K562 (cell line): Measurements from ENCODE around the gene FAM83G. TPM values are rescaled to one million over a fixed set of nuclear protein-coding genes. Genes with fewer than 3 reads are reported as not detected.

Experiments used
- ATAC-seq: fragments of 200-7000 bp; cut with Tn5 transposase; 3 replicates; pipeline ENCODE4 v1.9.1; 2020; ENCODE audit warnings: moderate library complexity
- BruUV-seq: library from RNA; stranded (reverse); fragments of 400-500 nt; replicated peaks from 2 replicates; lab custom pipeline; 2021; lab: Mats Ljungman, UMichigan
- CTCF ChIA-PET: fragments of 300-600 bp; formaldehyde crosslinking; extraction: SDS; loops from one replicate; lab custom pipeline; 2021; ENCODE audit warnings: low intra/inter-chr PET ratio; lab: Yijun Ruan, JAX
- POLR2A ChIA-PET: fragments of 300-600, 350-650 bp; sonication (Branson Sonifier 250); formaldehyde crosslinking; extraction: SDS; loops from one replicate; lab custom pipeline; 2021; ENCODE audit warnings: antibody characterized with exemption, inconsistent platforms; lab: Yijun Ruan, JAX
- DNase-seq, 4 experiments: peaks; one replicate each; pipeline versions ENCODE4 v3.0.0 to v3.0.0-alpha.2; 2011 to 2018; ENCODE audit warnings: low spot score in 3 of 4, mixed read lengths in 3 of 4; ENCODE audit errors: extremely low read depth in 1 of 4
- FAIRE-seq: peaks from 2 replicates; lab custom pipeline; 2011; peaks lifted over from hg19 to GRCh38; lab: Jason Lieb, UNC
- H2AFZ ChIP-seq: 2 replicates; pipeline ENCODE4 v1.6.0; 2011; ENCODE audit warnings: low read depth, low read length, control low read depth, inconsistent platforms
- H3K27ac ChIP-seq: fragments of 200-600 bp; 3 replicates; pipeline ENCODE4 v1.8.0; 2011; ENCODE audit warnings: low read depth, mild to moderate bottlenecking, control low read depth, inconsistent platforms, low read length, moderate library complexity, mixed read lengths; ENCODE audit errors: extremely low read depth
- H3K27me3 ChIP-seq, 2 experiments: fragments of 300-600 bp in 1 of 2; 2 replicates in 1 of 2; 3 replicates in 1 of 2; pipeline versions ENCODE4 v1.6.0 to v1.8.0; 2011; ENCODE audit warnings: inconsistent platforms in 2 of 2, low read length in 2 of 2, mild to moderate bottlenecking in 1 of 2, mixed read lengths in 1 of 2, moderate library complexity in 1 of 2; ENCODE audit not compliant: control insufficient read depth in 2 of 2, insufficient read depth in 2 of 2
- H3K36me3 ChIP-seq: fragments of 300-600 bp; 3 replicates; pipeline ENCODE4 v1.8.0; 2011; ENCODE audit warnings: mild to moderate bottlenecking, low read length, inconsistent platforms; ENCODE audit not compliant: control insufficient read depth, insufficient read depth
- H3K4me1 ChIP-seq, 2 experiments: fragments of 200-600 bp in 1 of 2; replicated peaks in 1 of 2; 2 replicates in 1 of 2; 3 replicates in 1 of 2; pipeline versions ENCODE4 v1.5.1 to v1.8.0; 2011; ENCODE audit warnings: inconsistent platforms in 2 of 2, low read length in 2 of 2, mild to moderate bottlenecking in 1 of 2, mixed read lengths in 1 of 2, moderate library complexity in 1 of 2; ENCODE audit not compliant: control insufficient read depth in 2 of 2, insufficient read depth in 2 of 2
- H3K4me2 ChIP-seq: 2 replicates; pipeline ENCODE4 v1.6.1; 2011; ENCODE audit warnings: low read length, control low read depth, inconsistent platforms, mixed read lengths; ENCODE audit not compliant: insufficient read depth
- H3K4me3 ChIP-seq: fragments of 200-600 bp; sonication (generic), shearing (Covaris generic); 2 replicates; pipeline ENCODE4 v1.5.1; 2016; ENCODE audit warnings: control low read depth, inconsistent platforms
- H3K79me2 ChIP-seq: fragments of 200-600 bp; 3 replicates; pipeline ENCODE4 v1.8.0; 2011; ENCODE audit warnings: low read length, inconsistent platforms; ENCODE audit not compliant: control insufficient read depth, insufficient read depth
- H3K9ac ChIP-seq, 2 experiments: 2 replicates each; pipeline versions ENCODE4 v1.6.0 to v1.6.1; 2011; ENCODE audit warnings: low read depth in 2 of 2, low read length in 2 of 2, control low read depth in 1 of 2, inconsistent platforms in 1 of 2, mild to moderate bottlenecking in 1 of 2, mixed read lengths in 1 of 2; ENCODE audit not compliant: insufficient read depth in 1 of 2
- H3K9me1 ChIP-seq: one replicate; pipeline ENCODE4 v1.6.0; 2011; ENCODE audit warnings: inconsistent platforms, mild to moderate bottlenecking, low read length, moderate library complexity; ENCODE audit not compliant: control insufficient read depth, insufficient read depth
- H3K9me3 ChIP-seq: replicated peaks from 2 replicates; pipeline ENCODE4 v1.5.1; 2011; ENCODE audit warnings: low read depth, low read length, inconsistent platforms; ENCODE audit not compliant: control insufficient read depth, insufficient read depth
- H4K20me1 ChIP-seq: replicated peaks from 2 replicates; pipeline ENCODE4 v1.6.1; 2011; ENCODE audit warnings: low read length, inconsistent platforms, mixed read lengths; ENCODE audit not compliant: control insufficient read depth, insufficient read depth
- ATF7 ChIP-seq: fragments of 450-650 bp; IDR thresholded peaks from 2 replicates; pipeline ENCODE4 v1.7.1; 2014; ENCODE audit warnings: mild to moderate bottlenecking, moderate library complexity
- E2F5 ChIP-seq: sonication (generic); formaldehyde crosslinking; IDR thresholded peaks from 2 replicates; pipeline ENCODE4 v1.8.0; 2022; ENCODE audit warnings: mild to moderate bottlenecking, missing genetic modification reagents
- KHSRP ChIP-seq: fragments of 450-650 bp; IDR thresholded peaks from 2 replicates; pipeline ENCODE4 v1.6.1; 2017
- MTA1 ChIP-seq: fragments of 450-650 bp; IDR thresholded peaks from 2 replicates; pipeline ENCODE4 v1.6.1; 2017; ENCODE audit warnings: borderline replicate concordance
- POLR2B ChIP-seq: fragments of 450-650 bp; IDR thresholded peaks from 2 replicates; pipeline ENCODE4 v1.6.1; 2018; ENCODE audit warnings: low read depth; ENCODE audit not compliant: partially characterized antibody
- ZNF212 ChIP-seq: fragments of 450-650 bp; formaldehyde crosslinking; IDR thresholded peaks from 2 replicates; pipeline ENCODE4 v1.4.0; 2020; ENCODE audit warnings: mild to moderate bottlenecking
- ZNF764 ChIP-seq: fragments of 250-450 bp; sonication (Bioruptor Pico); IDR thresholded peaks from 2 replicates; pipeline ENCODE4 v1.4.0; 2020; ENCODE audit warnings: low read depth, mild to moderate bottlenecking, moderate library complexity
- WGBS: fragments of 100-300 bp; shearing (Covaris generic); methylation state at CpG from one replicate; pipeline ENCODE4 v1.1.6; 2016; ENCODE audit warnings: low coverage, mixed read lengths; ENCODE audit not compliant: insufficient coverage; ENCODE audit errors: missing lambda C conversion rate; 5-methylcytosine and 5-hydroxymethylcytosine counted together
- in situ Hi-C: fragments of 300-500 bp; cut with MboI; formaldehyde crosslinking; loops from 4 replicates; pipeline ENCODE4 v1.15.0; 2018; ENCODE audit warnings: inconsistent platforms, mixed read lengths
- intact Hi-C: fragments of 100-400 bp; cut with micrococcal nuclease; formaldehyde crosslinking; loops from 2 replicates; pipeline ENCODE4 v1.14.2; 2022
- polyA plus RNA-seq, 8 experiments: library from polyadenylated mRNA; depleted of rRNA in 4 of 8; stranded (reverse) in 5 of 8; unstranded in 3 of 8; fragments of >200 nt; fragmentation: Nextera tagmentation in 2 of 8; fragmentation: Illumina TruSeq in 1 of 8; extraction: Ambion mirVana in 2 of 8; extraction: Trizol in 1 of 8; gene quantifications; 2 replicates each; pipeline versions ENCODE4 v1.2.1 to v1.2.3, GENCODE V29; 2011 to 2014; ENCODE audit warnings: inconsistent platforms in 1 of 8, missing spikeins in 1 of 8
- total RNA-seq, 7 experiments: library from RNA; depleted of rRNA in 6 of 7; stranded (reverse); fragments of >200 nt in 6 of 7; fragmentation: Illumina TruSeq in 2 of 7; extraction: Trizol in 2 of 7; gene quantifications; 2 replicates each; pipeline versions ENCODE4 v1.2.1 to v1.2.3, GENCODE V29; 2011 to 2021; ENCODE audit warnings: low replicate concordance in 1 of 7

FAM83G gene
- total and polyA plus RNA-seq, 9 of the 15 experiments (the other 6 are each of a cell fraction or from before 2014, with no cell fraction given), result 0.04 to 10.3 (median 4.5) TPM; not detected in 1

GRCh38 chr17:18981335-18981641, 23.3 kb downstream of the FAM83G start:
- no peak for ATAC-seq
- intact Hi-C loops, result no loop called here
- in situ Hi-C loops, result no loop called here
- H3K4me1 ChIP-seq, result peaks cover 10 to 36% of the 10 kb centered on the region in 2 experiments; a peak in 4 of 5 replicates
- no peak overlapping the region for H3K4me3 ChIP-seq
- no peaks in the 10 kb centered on the region for H3K9me1 ChIP-seq
- CTCF ChIA-PET, result no interaction called here
- H3K9ac ChIP-seq, result peak overlapping the region in 1 of 2 experiments; percentile 68; a peak in 2 of 4 replicates
- H3K79me2 ChIP-seq, result no peaks in the 10 kb centered on the region
- no peaks in the 10 kb centered on the region for H3K9me3 ChIP-seq
- no peak for DNase-seq
- no peak overlapping the region for H2AFZ ChIP-seq
- H3K27me3 ChIP-seq, result no peaks in the 10 kb centered on the region
- TF ChIP-seq E2F5 (CRISPR knock-in tag), result no peak
- TF ChIP-seq ATF7, result no peak
- no peak for TF ChIP-seq ZNF764
- no peak for TF ChIP-seq ZNF212 (CRISPR knock-in tag)
- TF ChIP-seq KHSRP, result no peak
- no peak for TF ChIP-seq MTA1
- no peak for TF ChIP-seq POLR2B
- TF ChIP-seq, all 486 proteins: peak for 0
- WGBS, result 93% methylated on average over 2 of the region's 6 CpGs
- BruUV-seq, result no TSS peak
- Histone ChIP-seq H3K36me3 (peaks cover 39% of the 10 kb centered on the region; the same call in 1 of the 3 replicates), H4K20me1 (no peaks in the 10 kb centered on the region), H3K4me2 (no peak overlapping the region), H3K27ac (peak overlapping the region; percentile 69; the same call in 1 of the 3 replicates)
- POLR2A ChIA-PET, result interaction anchor here (1.6 kb wide), 1 partner anchor 13 kb away, joined by 4 read pairs; no protein-coding TSS in a partner anchor
- no peak for FAIRE-seq
